ENCODE results near the gene HM13. TPM values are rescaled to one million over a fixed set of nuclear protein-coding genes. Genes with fewer than 3 reads are reported as not detected.
"Not testable (repeated sequence)": the region's sequence is repeated elsewhere in the genome, so short reads cannot be mapped to it uniquely, and the experiment has no call there.

The HM13 gene
- 100 to 1,000 TPM; 129 to 164 TPM for total RNA-seq

DNA sequence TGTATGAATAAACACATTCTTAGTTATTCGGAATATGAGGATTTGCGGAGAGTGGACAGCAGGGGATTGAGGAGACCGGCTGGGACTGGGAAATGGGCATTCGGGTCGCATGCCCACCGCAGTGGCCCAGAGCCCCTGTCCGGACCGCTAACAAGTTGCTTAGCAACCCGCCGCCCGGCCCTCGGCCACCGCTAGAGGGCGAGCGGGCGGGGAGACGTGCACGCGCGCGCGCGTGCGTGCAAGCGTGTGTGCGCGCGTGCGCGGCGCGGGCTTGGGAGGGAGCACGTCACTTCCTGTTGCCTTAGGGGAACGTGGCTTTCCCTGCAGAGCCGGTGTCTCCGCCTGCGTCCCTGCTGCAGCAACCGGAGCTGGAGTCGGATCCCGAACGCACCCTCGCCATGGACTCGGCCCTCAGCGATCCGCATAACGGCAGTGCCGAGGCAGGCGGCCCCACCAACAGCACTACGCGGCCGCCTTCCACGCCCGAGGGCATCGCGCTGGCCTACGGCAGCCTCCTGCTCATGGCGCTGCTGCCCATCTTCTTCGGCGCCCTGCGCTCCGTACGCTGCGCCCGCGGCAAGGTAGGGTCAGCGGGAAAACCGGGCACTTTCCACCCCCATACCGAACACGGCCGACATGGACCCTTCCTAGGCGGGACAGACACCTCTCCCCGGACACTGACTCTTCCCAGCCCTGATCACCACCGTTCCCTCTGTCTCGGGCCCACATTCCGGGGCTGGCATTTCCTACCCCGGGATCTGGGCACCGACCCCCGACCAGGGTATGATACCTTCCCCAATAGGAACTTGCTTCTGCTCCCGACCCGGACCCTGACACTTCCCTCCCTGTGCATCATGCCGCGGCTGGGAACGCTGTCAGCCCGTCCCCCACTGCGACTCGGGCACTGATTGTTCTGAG, at the start of gene HM13:
TSS of gene HM13 (plus strand) at position 289 of the 918 bp plus-strand sequence. CDS start at position 399, 110 bp downstream.
- Mint-ChIP-seq H3K4me3 (no peak within 1 kb of the TSS), H3K9me3 (no peaks in the 10 kb centered on the region), H3K27me3 (no peaks in the 10 kb centered on the region), H3K36me3 (ENCODE audit: low read depth) (peaks cover 8% of the 10 kb centered on the region), H3K4me1 (peaks cover 7% of the 10 kb centered on the region), H3K27ac (no peak within 1 kb of the TSS)
- peak; percentile 82 for ATAC-seq (replicated peaks)

DNA sequence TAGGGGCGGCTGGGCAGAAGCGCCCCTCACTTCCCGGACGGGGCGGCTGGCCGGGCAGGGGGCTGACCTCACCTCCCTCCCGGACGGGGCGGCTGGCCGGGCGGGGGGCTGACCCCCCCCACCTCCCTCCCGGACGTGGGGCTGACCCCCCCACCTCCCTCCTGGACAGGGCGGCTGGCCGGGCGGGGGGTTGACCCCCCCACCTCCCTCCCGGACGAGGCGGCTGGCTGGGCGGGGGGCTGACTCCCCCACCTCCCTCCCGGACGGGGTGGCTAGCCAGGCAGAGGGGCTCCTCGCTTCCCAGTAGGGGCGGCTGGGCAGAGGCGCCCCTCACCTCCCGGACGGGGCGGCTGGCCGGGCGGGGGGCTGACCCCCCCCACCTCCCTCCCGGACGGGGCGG, 43.3 kb upstream of the HM13 start:
- not testable (repeated sequence) for H3K4me1 Mint-ChIP-seq; H3K4me3 Mint-ChIP-seq; ATAC-seq (replicated peaks); H3K27ac Mint-ChIP-seq; H3K9me3 Mint-ChIP-seq; H3K36me3 Mint-ChIP-seq (ENCODE audit: low read depth)
- peaks cover 22% of the 10 kb centered on the region for H3K27me3 Mint-ChIP-seq

GRCh38 chr20:31472395-31473330, 41.6 kb upstream of the HM13 start:
- no peaks in the 10 kb centered on the region for H3K9me3 Mint-ChIP-seq
- no peak for ATAC-seq (replicated peaks)
- H3K27ac Mint-ChIP-seq: no peak overlapping the region
- H3K27me3 Mint-ChIP-seq: peaks cover 32% of the 10 kb centered on the region
- no peaks in the 10 kb centered on the region for H3K36me3 Mint-ChIP-seq (ENCODE audit: low read depth)
- H3K4me1 Mint-ChIP-seq: peaks cover 5% of the 10 kb centered on the region
- no peak overlapping the region for H3K4me3 Mint-ChIP-seq

GRCh38 chr20:31473331-31474096, 40.7 kb upstream of the HM13 start:
- Mint-ChIP-seq H3K36me3 (ENCODE audit: low read depth) (no peaks in the 10 kb centered on the region), H3K27me3 (peaks cover 27% of the 10 kb centered on the region), H3K9me3 (no peaks in the 10 kb centered on the region), H3K27ac (no peak overlapping the region), H3K4me3 (no peak overlapping the region), H3K4me1 (peaks cover 5% of the 10 kb centered on the region)
- ATAC-seq (replicated peaks): no peak

DNA sequence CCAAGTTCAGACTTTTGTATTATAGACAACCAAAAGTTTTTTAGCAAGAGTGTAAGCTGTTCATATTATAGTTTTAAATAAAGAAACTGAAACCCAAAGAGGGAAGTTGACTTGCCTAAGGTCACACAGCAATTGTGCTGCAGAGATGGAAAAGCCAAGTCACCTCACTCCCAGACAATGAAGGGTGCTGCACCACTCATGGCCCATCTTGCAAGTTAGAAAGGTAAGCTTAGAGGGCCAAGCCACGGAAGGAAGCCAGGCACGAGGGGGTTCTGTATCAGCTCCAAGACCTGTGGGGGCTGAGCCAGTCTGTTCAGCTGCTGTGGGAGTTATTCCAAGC, 40.2 kb upstream of the HM13 start:
- H3K36me3 Mint-ChIP-seq (ENCODE audit: low read depth): no peaks in the 10 kb centered on the region
- peak overlapping the region; percentile 32 for H3K4me3 Mint-ChIP-seq
- H3K27me3 Mint-ChIP-seq: peaks cover 27% of the 10 kb centered on the region
- H3K9me3 Mint-ChIP-seq: no peaks in the 10 kb centered on the region
- peak; percentile 21 for ATAC-seq (replicated peaks)
- no peak overlapping the region for H3K27ac Mint-ChIP-seq
- H3K4me1 Mint-ChIP-seq: peaks cover 5% of the 10 kb centered on the region

- Mint-ChIP-seq H3K27ac (no peak within 1 kb of the TSS), H3K4me3 (peak within 1 kb of the TSS; percentile 32), H3K4me1 (peaks cover 5% of the 10 kb centered on the region), H3K27me3 (peaks cover 27% of the 10 kb centered on the region), H3K9me3 (no peaks in the 10 kb centered on the region), H3K36me3 (ENCODE audit: low read depth) (no peaks in the 10 kb centered on the region)
- no peak for ATAC-seq (replicated peaks)
Measured at GRCh38 chr20:31474758-31475427, 39.3 kb upstream of the HM13 start, which contains the start of the genes DEFB124 and REM1. Gene DEFB124 (minus strand): TSS chr20:31475127. CDS start chr20:31473013, 2,114 bp downstream. Gene REM1 (plus strand): TSS chr20:31475288. CDS start chr20:31476446, 1,158 bp downstream.

DNA sequence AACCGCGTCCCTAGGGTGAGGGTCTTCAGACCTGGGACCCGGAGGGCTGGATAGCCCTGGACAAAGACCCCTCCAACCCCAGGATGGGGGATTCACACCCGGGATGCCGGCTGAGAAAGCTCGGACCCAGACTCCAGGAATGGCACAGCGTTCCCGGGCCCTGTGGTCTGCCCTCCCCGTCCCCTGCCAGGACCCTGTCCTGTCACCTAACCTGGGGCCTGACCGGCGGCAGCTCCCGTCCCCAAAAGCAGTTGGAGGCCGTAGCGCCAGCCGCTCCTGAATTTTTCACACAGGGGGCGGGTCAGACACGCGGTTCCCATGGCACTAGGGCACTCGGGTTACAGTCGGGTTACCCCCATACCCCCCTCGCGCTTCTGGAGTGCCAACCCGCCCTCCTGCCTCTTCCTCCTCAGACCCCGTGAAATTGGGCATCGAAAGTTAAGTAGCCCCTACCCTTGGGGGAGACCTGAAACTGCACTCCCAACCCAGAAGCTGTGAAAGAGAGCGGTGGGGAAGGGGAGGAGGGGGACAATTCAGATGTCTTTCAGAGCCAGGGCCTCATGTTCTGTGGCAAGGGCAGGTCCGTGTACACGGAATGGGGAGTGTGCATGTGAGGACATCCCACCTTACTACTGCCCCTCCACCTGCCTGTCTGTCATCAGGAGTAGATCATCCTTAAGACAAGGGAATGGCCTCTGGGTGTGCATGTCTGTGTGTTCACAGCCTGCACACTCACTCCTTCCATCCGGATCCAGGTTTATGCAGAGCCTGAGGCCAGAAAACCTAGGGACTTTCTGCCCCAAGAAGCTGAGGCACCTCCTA, 38.6 kb upstream of the HM13 start:
- H3K27ac Mint-ChIP-seq: no peak overlapping the region
- H3K36me3 Mint-ChIP-seq (ENCODE audit: low read depth): no peaks in the 10 kb centered on the region
- peaks cover 5% of the 10 kb centered on the region for H3K4me1 Mint-ChIP-seq
- ATAC-seq (replicated peaks): no peak
- peaks cover 27% of the 10 kb centered on the region for H3K27me3 Mint-ChIP-seq
- no peaks in the 10 kb centered on the region for H3K9me3 Mint-ChIP-seq
- no peak overlapping the region for H3K4me3 Mint-ChIP-seq

GRCh38 chr20:31476294-31476585, 38.0 kb upstream of the HM13 start:
- Mint-ChIP-seq H3K27ac (no peak overlapping the region), H3K9me3 (no peaks in the 10 kb centered on the region), H3K27me3 (peaks cover 29% of the 10 kb centered on the region), H3K4me1 (peaks cover 5% of the 10 kb centered on the region), H3K36me3 (ENCODE audit: low read depth) (no peaks in the 10 kb centered on the region), H3K4me3 (no peak overlapping the region)
- ATAC-seq (replicated peaks): no peak

- Mint-ChIP-seq H3K4me1 (peaks cover 5% of the 10 kb centered on the region), H3K27ac (no peak overlapping the region), H3K27me3 (peaks cover 34% of the 10 kb centered on the region), H3K4me3 (no peak overlapping the region), H3K36me3 (ENCODE audit: low read depth) (no peaks in the 10 kb centered on the region), H3K9me3 (no peaks in the 10 kb centered on the region)
- ATAC-seq (replicated peaks): no peak
Measured at GRCh38 chr20:31476643-31477215, 37.5 kb upstream of the HM13 start.

- H3K27ac Mint-ChIP-seq: no peak overlapping the region
- no peaks in the 10 kb centered on the region for H3K4me1 Mint-ChIP-seq
- ATAC-seq (replicated peaks): no peak
- no peaks in the 10 kb centered on the region for H3K36me3 Mint-ChIP-seq (ENCODE audit: low read depth)
- peaks cover 22% of the 10 kb centered on the region for H3K27me3 Mint-ChIP-seq
- H3K9me3 Mint-ChIP-seq: no peaks in the 10 kb centered on the region
- no peak overlapping the region for H3K4me3 Mint-ChIP-seq
Measured at GRCh38 chr20:31484001-31484400, 30.2 kb upstream of the HM13 start.

DNA sequence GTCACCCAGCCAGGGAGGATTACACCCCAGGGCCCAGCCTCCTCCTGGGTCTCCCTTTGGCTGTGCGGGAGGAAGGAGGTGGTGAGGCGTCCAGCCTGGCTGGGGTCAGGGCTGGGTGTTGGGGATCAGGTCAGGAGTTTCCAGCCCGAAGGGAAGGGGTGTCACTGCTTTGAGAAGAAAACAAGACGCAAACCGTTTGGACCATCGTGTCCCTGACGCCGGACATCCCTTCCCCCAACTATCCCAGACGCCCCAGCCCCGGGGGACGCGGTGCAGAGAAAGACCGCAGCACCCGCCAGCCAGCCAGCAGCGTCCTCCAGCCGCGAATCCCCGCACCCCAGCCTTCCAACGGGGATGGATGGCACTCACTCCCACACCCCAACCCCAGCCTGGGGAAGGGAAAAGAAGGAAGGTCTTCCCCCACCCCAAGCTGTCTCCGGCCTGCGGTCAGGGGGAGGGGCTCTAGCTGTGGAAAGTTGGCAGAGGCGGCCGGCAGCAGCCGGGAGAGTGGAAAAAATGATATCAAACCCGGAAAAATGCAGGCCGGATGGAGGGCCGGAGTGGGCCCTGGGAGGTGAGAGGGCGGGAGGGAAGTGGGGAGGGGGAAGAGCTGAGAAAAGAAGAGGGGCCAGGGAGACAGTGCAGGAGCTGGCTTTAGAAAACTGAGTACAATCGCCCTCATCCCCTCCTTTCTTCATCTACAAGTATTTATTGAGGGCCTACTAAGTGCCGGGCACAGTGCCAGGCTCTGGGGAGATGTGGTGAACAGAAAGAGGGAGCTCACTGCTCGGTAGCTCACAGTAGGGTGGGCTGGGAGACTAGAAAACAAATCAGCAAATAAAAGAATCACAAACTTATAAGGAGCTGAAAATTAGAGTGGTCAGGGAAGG, 28.5 kb upstream of the HM13 start:
- Mint-ChIP-seq H3K9me3 (no peaks in the 10 kb centered on the region), H3K27ac (no peak overlapping the region), H3K4me3 (no peak overlapping the region), H3K27me3 (peaks cover 22% of the 10 kb centered on the region), H3K36me3 (ENCODE audit: low read depth) (no peaks in the 10 kb centered on the region), H3K4me1 (no peaks in the 10 kb centered on the region)
- no peak for ATAC-seq (replicated peaks)

DNA sequence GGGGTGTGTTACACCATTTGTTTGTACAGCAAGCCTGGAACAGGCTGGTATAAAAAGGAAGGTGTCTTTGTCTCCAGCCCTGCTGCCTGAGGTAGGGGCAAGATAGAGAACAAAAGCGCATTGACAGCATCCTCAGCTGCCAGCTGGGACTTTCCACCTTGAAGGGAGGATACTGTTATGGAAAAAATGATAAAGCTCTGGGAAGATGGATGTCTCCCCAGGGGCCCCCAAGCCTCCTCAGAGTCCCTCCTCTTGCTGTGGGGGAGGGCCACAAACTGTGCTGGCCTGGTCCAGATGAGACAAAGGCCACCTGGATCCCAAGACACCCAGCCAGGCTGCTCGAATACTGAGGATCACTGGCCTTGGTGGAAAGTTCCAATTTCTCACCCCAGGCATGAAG, 26.1 kb upstream of the HM13 start:
- ATAC-seq (replicated peaks): no peak
- H3K4me1 Mint-ChIP-seq: no peaks in the 10 kb centered on the region
- no peaks in the 10 kb centered on the region for H3K9me3 Mint-ChIP-seq
- H3K36me3 Mint-ChIP-seq (ENCODE audit: low read depth): no peaks in the 10 kb centered on the region
- H3K4me3 Mint-ChIP-seq: no peak overlapping the region
- H3K27ac Mint-ChIP-seq: no peak overlapping the region
- peaks cover 10% of the 10 kb centered on the region for H3K27me3 Mint-ChIP-seq

Data from activated T-helper 17 cell treated with anti-CD3 and anti-CD28 coated beads, Interleukin-2, amount 50 U/mL, for 72 hours (primary cell).